Measurements from ENCODE around the gene ALDOB. TPM values are rescaled to one million over a fixed set of nuclear protein-coding genes. Genes with fewer than 3 reads are reported as not detected.

The ALDOB gene
- total RNA-seq, 1 experiment from 2014 or later = not detected

GRCh38 chr9:101372327-101373118 is 63.1 kb downstream of the ALDOB start:
- intact Hi-C loops (cut with micrococcal nuclease) = no loop called here
- ChIA-PET POLR2A (ENCODE audit: unreplicated experiment) (no interaction called here), CTCF (no interaction called here)
- Histone ChIP-seq H3K79me2 (ENCODE audit: low read length) (no peaks in the 10 kb centered on the region), H3K27ac (ENCODE audit: low read length) (no peak overlapping the region), H3K9ac (ENCODE audit: low read length) (no peak overlapping the region), H3F3A (ENCODE audit: low read length, unreplicated experiment) (no peaks in the 10 kb centered on the region), H4K20me1 (ENCODE audit: low read length) (no peaks in the 10 kb centered on the region), H3K36me3 (ENCODE audit: low read depth, low read length) (no peaks in the 10 kb centered on the region), H3K4me2 (ENCODE audit: low read length) (no peak overlapping the region), H3K4me3 (ENCODE audit: low read length) (no peak overlapping the region), H3K9me2 (replicated peaks; ENCODE audit: low read length) (no peaks in the 10 kb centered on the region), H2AFZ (ENCODE audit: low read length) (no peak overlapping the region), H3K4me1 (ENCODE audit: insufficient read depth, low read length) (no peaks in the 10 kb centered on the region), H3K27me3 (ENCODE audit: low read length) (no peaks in the 10 kb centered on the region), H3K9me3 (ENCODE audit: low read length) (no peaks in the 10 kb centered on the region)
- no peak for DNase-seq
- TF ChIP-seq EZH2phosphoT487 (IDR thresholded peaks at IDR 0.05; ENCODE audit: borderline replicate concordance, low read length) (no peak), EZH2 (IDR thresholded peaks at IDR 0.05; ENCODE audit: low read length, unreplicated experiment) (no peak)
- ATAC-seq = no peak
- no TSS peak for BruUV-seq (replicated peaks)

- no peaks in the 10 kb centered on the region for H3K9me3 ChIP-seq (ENCODE audit: low read length)
- no peak for ATAC-seq
- no TSS peak for BruUV-seq (replicated peaks)
- no peak overlapping the region for H2AFZ ChIP-seq (ENCODE audit: low read length)
- no peaks in the 10 kb centered on the region for H3K79me2 ChIP-seq (ENCODE audit: low read length)
- H3K27me3 ChIP-seq (ENCODE audit: low read length) = no peaks in the 10 kb centered on the region
- H3K36me3 ChIP-seq (ENCODE audit: low read depth, low read length) = no peaks in the 10 kb centered on the region
- H3K4me2 ChIP-seq (ENCODE audit: low read length) = no peak overlapping the region
- DNase-seq = no peak
- no peak overlapping the region for H3K9ac ChIP-seq (ENCODE audit: low read length)
- H4K20me1 ChIP-seq (ENCODE audit: low read length) = no peaks in the 10 kb centered on the region
- intact Hi-C loops (cut with micrococcal nuclease) = no loop called here
- no peaks in the 10 kb centered on the region for H3K9me2 ChIP-seq (replicated peaks; ENCODE audit: low read length)
- H3K27ac ChIP-seq (ENCODE audit: low read length) = no peak overlapping the region
- ChIA-PET POLR2A (ENCODE audit: unreplicated experiment) (no interaction called here), CTCF (no interaction called here)
- H3K4me1 ChIP-seq (ENCODE audit: insufficient read depth, low read length) = no peaks in the 10 kb centered on the region
- no peak overlapping the region for H3K4me3 ChIP-seq (ENCODE audit: low read length)
- TF ChIP-seq EZH2 (IDR thresholded peaks at IDR 0.05; ENCODE audit: low read length, unreplicated experiment) (no peak), EZH2phosphoT487 (IDR thresholded peaks at IDR 0.05; ENCODE audit: borderline replicate concordance, low read length) (no peak), CTCF (conservative IDR thresholded peaks at IDR 0.05; ENCODE audit: low read depth, low read length) (no peak)
- H3F3A ChIP-seq (ENCODE audit: low read length, unreplicated experiment) = no peaks in the 10 kb centered on the region
These were observed 63.8 kb downstream of the ALDOB start for GRCh38 chr9:101371813-101372212.

Other genes with a start within 250 kb of the ALDOB start
- gene BAAT, start 50.8 kb downstream of the ALDOB start, total RNA-seq (2014; rRNA removed) = 0.07 TPM in 1 of 2 replicates, not detected in the other
- 8.2 and 10.2 TPM in 2 replicates for gene MRPL50, start 37.2 kb downstream of the ALDOB start, total RNA-seq (2014; rRNA removed)
- 4.5 and 4.8 TPM in 2 replicates for gene ZNF189, start 36.9 kb downstream of the ALDOB start, total RNA-seq (2014; rRNA removed)
- gene RNF20, start 98.1 kb upstream of the ALDOB start, total RNA-seq (2014; rRNA removed) = 12.1 and 14.7 TPM in 2 replicates
- not detected in 2 replicates for gene PPP3R2, start 159.2 kb upstream of the ALDOB start, total RNA-seq (2014; rRNA removed)

Data from PC-3 (cell line).